Heart left ventricle (tissue), 13 donors: ENCODE measurements around the gene PKN3.

Source experiments
- POLR2A ChIP-seq, 2 donors: fragments of 450-650 bp; IDR thresholded peaks; one replicate each; pipeline ENCODE4 v1.6.1; 2017; ENCODE audit warnings: antibody characterized with exemption in 2 of 2, mild to moderate bottlenecking in 2 of 2, moderate library complexity in 2 of 2
- TF ChIP-seq, protein P1 (sequence below), 12 donors: fragments of 200-600 bp; sonication (generic) in 4 of 12; IDR thresholded peaks; one replicate each; pipeline versions ENCODE4 v1.5.0 to v1.8.0; 2018 to 2022; ENCODE audit warnings: antibody characterized with exemption in 12 of 12, mild to moderate bottlenecking in 5 of 12
- donor health status: ischemic (EF 13 %, LVEDD 7.1; RV severe dilation, severe dysfunction).
- donor health status: DM: no; HTN: yes; CAD: no.
- donor health status: DM: no; HTN: no; CAD: no.
- donor health status: ischemic (EF 25% LVEDD 6.9; RV normal size, moderate dysfunction).
- donor health status: ischemic (EF 25% LVEDD 5.7; RV mildly dilated, moderate dysfunction).
- donor health status: ischemic (EF 35%, LVEDD 5.7; RV mildly dilated, moderate dysfunction).
- donor health status: nonischemic (EF 11% LVEDD 7.7; RV severe dilation, severe dysfunction).
- donor health status: DM: yes; HTN: yes; CAD: no.
- donor health status: PGD.
- donor health status: ischemic (EF 29% LVEDD 5.4; RV normal size, mild dysfunction).
- donor health status: nonischemic (EF 23%, LVEDD 6.1; RV moderate dilation, normal function).

GRCh38 chr9:128729302-128729701 lies 27.0 kb downstream of the PKN3 start:
- TF ChIP-seq, protein P1, sequence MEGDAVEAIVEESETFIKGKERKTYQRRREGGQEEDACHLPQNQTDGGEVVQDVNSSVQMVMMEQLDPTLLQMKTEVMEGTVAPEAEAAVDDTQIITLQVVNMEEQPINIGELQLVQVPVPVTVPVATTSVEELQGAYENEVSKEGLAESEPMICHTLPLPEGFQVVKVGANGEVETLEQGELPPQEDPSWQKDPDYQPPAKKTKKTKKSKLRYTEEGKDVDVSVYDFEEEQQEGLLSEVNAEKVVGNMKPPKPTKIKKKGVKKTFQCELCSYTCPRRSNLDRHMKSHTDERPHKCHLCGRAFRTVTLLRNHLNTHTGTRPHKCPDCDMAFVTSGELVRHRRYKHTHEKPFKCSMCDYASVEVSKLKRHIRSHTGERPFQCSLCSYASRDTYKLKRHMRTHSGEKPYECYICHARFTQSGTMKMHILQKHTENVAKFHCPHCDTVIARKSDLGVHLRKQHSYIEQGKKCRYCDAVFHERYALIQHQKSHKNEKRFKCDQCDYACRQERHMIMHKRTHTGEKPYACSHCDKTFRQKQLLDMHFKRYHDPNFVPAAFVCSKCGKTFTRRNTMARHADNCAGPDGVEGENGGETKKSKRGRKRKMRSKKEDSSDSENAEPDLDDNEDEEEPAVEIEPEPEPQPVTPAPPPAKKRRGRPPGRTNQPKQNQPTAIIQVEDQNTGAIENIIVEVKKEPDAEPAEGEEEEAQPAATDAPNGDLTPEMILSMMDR (IDR thresholded peaks at IDR 0.05) = no peak
- no peak for TF ChIP-seq POLR2A (IDR thresholded peaks at IDR 0.05)
